HG02759 (cell line): ENCODE data around the gene DOK7.

Experiments
- ATAC-seq: cut with Tn5 transposase; IDR thresholded peaks from one replicate; pipeline ENCODE4 v1.9.1; 2021; ENCODE audit warnings: mild to moderate bottlenecking, moderate library complexity; ENCODE audit not compliant: unreplicated experiment

The DOK7 gene

DNA sequence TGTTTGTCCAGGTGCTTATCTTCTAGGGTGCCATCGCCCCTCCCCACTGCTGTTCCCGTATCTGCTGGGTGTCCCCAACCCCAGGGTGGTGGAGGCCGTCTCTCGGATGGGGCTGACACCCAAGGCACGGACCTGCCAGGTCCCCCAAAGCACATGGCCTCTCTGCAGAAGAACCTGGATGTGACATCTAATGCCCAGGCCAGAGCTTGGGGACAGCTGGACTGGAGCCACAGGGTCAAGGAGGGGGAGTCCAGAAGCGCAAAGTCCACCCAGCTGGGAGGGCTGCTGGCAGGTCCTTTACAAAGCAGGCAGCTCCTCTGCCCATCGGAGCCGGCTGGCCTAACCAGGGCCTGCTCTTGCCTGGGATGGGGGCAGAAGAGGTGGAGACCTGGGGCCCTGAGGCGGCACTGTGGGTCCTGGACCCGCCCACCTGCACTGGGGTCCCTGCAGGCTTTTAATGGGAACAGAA is 751 bp upstream of the DOK7 start:
- no peak for ATAC-seq

DNA sequence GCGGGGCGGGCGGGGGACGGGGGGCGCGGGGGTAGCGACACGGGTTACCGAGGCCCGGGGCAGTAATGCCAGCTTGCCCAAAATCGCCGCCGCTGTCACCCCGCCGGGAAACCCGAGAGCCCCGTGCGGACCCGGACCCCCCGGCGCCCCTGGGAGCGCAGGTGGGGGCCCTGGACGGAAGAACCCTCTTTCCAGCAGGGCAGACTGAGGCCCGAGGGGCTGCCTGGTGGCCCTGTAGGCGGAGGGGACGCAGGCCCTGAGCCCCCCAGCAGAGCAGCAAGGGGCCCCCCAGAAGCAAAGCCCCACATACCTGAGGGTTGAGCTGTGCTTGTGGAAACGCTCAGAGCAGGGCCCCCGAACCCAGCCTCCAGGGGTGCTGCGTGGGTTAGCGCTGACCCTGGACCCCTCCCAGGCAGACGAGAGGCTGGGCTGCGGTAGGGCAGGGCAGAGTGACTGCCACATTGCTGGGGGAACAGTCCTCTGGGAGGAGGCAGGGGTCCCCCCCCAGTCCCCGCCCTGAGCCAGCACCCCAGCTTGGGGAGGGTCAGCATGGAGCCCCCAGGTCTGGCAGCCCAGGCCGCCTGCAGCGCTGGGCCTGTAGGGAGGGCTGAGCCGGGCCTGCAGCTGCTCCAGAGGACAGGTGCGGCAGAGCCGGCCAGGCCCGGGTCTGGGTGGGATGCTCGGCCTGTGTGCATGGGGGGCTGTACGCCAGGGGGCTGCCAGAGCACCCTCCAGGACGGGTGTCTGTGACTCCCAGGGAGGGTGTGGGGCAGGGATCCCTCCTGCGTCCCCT is 646 bp downstream of the DOK7 start:
- ATAC-seq = no peak

DNA sequence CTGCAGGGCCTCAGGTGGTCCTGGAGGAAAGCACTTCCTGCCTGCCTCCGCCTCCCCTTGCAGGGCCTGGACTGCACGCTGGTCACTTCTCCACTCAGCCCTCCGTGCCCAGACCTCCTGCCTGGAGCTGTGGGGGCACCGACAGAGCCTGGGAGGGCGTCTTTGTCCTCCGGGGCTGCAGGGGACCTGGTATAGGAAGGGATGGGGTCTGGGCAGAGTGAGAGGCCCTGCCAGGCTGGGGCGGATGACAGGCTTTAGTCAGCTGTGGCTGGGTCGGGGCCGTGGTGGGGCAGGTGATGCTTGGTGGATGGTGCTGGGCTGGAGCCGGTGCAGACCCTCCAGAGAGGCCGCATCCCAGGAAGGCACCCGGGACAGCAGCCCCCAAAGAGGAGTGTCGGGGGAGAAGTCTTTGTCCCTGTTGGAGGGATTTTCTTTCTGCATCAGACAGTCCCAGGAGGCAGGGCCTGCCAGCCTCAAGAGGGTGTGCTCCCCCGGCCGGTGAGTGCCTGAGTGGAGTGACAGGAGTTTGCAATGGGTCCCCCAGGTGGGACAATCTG is 1.3 kb downstream of the DOK7 start:
- no peak for ATAC-seq

DNA sequence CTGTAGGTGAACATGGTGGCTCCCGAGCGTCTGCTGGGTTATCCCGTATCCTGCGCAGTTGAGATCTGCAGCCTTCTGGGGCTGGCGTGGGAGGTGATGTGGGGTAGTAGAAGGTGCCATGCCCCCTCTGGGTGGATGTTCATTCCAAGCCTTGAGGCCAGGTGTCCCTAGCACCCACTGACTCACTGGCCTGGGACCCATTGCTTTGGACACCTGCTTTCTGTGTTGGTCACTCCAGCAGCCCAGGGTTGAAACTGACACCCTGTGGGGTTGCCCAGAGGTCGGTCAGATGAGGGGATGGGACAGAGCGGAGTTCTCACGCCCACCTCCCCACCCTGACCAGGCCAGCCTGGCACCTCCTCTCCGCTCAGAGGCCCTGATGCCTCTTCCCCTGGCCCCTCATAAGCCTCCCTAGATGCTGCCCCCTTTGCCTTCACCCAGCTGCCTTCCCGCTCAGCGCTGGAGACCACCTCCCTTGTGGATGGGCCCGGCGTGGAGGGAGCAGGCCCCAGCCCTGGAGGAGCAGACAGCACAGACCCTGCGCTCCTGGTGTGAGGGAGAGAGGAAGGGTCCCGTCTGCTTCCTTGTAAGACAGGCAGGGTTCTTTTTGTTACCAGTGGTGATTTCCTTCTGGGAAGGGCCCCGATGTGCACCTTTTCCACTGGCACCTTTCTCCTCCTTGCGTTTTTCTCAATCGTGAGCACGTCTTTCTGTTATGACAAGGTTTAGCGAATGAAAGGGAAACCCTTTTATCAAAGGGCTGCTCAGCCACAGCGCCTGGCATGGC is 2.0 kb downstream of the DOK7 start:
- ATAC-seq = no peak

DNA sequence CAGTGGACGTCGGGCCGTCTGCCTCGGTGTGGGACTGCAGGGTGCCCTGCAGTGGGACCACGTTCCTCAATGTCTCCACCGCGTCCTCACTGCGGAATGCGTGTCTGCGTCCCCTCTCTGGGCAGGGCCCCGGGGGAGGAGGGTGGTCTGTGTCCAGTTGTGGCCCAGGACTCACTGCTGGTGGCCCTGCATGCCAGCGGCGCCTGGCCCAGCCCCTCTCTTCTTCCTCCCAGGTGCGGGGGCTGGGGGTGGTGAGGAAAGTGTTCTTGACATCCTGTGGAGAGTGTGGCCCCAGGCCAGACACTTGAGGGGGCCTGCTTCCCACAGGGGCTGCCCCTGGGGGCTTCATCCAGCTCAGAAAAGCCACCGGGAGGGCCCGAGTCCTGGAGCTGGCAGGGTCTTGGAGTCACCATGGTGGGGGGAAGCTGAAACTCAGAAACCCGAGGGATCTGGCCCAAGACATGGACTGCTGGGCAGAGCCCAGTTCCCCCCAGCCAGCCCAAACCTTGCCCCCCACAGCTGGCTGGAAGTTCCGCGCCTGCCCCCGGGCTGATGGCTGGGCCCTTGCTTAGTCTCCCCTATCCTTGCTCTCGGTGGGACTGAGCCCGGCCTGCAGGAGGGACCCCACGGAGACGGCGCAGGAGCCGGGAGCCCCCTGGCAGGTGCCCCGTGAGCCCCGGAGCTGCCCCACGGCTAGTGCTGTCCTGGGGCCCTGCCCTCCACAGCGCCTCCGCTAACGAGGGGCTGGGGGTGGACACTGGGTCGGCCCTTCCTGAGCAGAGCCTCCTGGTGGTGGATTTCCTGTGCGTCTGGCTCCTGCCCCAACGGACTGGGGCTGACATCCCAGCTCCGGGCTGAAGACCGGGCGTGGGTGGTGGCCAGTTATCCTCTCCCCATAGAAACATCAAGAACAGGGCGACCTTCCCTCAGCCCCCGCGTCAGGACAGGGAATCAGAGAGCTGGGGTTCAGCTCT is 2.9 kb downstream of the DOK7 start:
- no peak for ATAC-seq

DNA sequence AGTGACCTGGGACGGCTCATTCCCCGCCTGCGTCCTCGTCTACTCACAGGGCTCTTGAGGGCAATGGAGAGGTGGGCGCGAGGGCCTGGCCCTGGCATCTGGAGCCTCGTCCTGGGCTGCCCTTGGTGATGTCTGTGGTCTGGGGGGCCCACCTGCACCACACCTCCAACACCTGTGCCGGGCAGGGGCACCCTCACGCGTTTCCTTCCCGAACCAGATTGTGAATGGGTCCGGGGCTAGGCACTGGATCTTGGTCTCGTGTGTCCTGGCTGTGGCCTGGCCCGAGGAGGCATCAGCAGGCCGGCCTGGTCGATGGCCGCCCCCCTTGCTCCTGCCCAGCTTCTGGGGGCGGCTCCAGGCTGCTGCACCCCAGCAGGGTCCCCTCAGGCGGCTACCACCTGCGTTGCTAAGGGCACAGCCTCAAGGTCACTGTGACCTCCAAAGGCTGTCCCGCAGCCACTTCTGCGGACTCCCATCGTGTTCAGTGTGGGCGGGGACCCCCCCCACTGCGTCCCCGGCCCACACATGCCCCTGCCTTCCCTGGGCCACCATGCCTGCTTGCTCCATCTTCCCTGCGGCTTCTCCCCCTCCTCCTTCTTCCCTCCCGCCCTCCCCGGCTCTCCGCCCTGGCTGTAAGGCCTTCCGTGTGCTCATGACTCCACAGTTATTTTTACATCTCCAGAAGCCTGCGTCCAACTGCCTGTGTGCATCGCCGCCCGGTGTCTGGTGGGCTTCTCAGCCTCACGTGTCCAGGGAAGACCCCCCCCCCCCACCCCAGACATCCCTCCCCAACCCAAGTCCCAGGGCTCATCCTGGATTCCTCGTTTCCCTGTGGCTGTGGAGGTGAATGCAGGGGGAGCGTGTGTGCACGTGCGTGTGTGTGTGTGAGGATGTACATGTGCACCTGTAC is 3.8 kb downstream of the DOK7 start:
- ATAC-seq = no peak

DNA sequence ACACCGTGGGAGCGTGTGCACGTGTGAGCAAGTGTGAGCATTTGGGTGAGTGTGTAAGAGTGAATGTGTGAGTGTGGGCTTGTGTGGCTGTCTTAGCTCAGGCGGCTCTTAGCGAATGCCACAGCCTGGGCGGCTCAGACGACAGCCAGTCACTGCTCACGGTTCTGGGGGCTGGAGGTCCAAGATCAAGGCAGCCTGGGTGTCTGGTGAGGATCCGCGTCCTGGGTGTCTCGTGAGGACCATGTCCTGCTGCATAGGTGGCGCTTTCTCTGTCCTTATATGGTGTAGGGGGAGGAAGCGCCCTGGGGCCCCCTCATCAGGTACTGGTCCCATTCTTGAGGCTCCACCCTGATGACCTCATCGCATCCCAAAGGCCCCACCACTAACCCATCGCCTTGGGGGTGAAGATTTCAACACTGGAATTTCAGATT is 4.5 kb downstream of the DOK7 start:
- ATAC-seq = no peak

DNA sequence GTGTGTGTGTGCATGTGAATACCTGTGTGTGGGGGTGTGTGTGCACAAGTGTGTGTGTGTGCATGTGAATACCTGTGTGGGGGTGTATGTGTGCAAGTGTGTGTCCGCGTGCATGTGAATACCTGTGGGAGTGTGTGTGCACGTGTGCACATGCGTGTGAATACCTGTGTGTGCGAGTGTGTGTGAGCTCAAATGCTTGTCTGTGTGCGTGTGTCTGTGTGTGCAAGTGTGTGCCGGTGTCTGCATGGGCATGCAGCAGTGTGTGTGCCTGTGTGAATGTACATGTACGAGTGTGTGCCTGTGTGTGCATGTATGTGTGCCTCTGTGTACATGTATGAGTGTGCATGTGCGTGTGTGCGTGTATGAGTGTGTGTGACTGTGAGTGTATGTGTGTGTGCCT is 5.0 kb downstream of the DOK7 start:
- ATAC-seq = no peak

DNA sequence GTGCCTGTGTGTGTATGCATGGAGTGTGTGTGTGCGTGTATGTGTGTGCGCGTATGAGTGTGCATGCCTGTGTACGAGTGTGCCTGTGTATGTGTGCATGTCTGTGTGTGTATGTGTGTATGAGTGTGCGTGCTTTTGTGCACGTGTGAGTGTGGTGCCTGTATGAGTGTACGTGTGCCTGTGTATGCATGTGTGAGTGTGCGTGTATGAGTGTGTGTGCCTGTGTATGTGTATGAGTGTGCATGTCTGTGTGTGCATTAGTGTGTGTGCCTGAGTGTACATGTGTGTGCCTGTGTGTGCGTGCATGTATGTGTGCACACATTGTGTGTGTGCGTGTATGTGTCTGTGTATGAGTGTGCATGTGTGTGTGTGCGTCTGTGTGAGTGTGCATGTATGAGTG is 5.7 kb downstream of the DOK7 start:
- ATAC-seq = no peak

DNA sequence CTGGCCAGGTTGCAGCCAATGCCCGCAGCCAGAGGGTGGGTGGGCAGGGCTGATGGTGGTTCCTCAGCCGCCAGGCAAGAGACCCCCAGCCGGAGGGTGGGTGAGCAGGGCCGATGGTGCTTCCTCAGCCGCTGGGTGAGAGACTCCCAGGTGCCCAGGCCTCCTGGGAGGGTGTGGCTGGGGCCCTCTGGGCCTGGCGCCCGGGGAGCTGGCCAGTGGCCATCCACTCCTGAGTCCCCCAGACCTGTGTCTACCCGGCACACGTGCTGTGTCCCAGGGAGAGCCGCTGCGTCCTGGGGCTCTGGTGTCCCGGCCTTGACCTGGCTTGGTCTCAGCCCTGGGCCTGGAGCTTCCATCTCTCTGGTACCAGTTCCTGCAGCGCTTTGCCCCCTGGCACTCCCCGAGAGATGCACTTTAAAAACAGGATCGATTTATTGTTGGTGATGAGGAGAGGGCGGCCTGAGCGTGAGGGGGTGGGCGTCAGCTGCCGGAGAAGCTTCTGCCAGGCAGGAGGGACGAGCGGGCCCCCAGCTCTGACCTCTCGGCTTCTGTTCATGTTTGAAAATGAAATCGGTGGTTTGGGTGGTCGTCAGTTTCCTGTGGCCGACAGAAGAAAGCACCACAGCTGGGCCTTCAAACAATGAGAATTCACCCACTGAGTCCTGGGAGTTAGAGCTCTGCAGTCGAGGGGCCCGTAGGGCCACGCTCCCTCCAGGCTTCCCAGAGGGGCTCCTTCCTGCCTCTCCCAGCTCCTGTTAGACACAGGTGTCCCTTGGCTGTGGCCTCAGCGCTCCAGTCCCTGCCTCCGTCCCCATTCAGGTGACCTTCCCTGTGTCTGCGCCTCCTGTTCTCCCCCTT is 6.5 kb downstream of the DOK7 start:
- ATAC-seq = no peak

DNA sequence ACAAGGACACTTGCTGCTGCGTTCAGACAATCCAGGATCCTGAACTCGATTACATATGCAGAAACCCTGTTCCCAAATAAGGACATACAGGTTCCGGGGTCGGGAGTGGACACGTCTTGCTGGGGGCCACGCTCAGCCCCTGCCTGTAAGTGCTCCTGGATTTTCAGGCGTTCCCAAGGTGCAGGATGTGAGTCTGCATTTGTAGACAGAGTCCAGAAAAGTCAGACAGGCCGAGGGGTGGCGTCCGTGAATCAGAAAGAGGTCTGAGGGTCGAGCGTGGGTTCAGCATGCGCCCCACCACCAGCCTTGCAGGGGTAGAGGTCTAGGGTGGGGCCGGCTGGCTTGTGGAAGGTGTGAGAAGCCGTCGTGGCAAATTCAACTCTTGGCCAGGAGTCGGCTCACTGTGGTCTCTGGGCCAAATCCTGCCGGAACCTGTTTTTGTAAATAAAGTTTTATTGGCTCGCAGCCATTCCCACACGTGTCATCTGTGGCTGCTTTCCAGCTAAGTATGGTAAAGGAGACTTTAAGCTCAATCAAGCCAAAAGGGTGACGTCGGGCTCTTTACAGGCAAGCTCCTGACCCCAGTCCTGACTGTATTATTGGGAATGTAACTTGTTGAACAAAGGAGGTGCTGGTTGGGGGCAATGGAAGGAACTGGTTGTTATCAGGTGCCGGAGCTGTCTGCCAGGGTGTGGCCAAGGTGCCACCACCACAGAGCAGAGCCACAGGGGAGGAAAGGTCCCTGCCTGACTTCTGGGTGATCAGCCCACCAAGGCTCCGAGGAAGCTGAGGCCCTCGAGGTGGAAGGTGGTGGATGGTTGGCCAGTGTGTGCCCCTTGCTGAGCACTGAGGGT is 7.4 kb downstream of the DOK7 start:
- no peak for ATAC-seq

DNA sequence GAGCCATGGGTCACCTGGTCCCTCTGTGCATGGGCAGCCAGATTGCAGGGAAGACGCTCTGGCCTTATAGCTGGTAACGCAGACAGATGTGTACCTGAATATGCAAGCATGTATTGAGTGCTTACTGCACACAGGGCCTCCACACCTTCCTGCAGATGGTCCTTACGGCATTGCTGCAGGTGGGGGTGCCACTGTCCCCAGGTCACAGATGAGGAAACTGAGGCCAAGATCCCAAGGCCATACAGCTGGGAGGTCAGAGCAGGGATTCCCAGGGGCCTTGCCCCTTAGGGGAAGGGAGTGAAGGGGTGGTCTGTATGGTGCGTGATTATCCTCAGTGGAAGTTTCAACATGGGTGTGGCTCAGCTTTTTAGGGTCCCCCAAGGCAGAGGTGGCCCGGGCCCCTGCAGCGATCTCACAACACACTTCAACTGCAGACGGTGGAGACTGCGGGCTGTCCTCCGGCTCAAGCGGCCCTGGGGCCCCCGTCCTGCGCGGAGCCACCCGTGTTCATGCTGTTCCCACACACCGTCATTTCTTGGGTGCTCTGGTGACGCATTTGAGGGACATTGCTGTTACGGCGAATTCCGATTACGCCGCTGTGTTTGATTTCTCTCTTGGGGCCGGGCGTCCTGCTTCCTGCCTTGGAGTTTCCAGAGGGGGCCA is 8.1 kb downstream of the DOK7 start:
- ATAC-seq = no peak

DNA sequence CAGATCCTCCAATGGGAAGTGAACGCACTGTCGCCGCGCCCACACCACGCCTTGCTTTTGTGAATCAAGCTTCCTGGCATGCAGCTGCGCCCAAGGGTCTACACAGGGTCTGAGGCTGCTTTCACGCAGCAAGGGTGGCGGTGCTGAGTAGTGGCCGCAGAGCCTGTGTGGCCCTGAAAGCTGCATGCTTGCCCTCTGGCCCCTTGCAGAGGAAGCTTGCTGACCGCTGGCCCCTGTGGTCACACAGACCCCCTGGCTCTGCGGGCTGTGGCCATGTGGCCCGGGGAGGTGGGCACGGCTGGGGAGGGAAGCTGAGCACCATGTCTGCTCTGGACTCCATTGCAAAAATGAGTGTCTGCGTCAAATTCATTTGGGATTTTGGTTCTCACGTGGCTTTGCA is 8.8 kb downstream of the DOK7 start:
- ATAC-seq = no peak

DNA sequence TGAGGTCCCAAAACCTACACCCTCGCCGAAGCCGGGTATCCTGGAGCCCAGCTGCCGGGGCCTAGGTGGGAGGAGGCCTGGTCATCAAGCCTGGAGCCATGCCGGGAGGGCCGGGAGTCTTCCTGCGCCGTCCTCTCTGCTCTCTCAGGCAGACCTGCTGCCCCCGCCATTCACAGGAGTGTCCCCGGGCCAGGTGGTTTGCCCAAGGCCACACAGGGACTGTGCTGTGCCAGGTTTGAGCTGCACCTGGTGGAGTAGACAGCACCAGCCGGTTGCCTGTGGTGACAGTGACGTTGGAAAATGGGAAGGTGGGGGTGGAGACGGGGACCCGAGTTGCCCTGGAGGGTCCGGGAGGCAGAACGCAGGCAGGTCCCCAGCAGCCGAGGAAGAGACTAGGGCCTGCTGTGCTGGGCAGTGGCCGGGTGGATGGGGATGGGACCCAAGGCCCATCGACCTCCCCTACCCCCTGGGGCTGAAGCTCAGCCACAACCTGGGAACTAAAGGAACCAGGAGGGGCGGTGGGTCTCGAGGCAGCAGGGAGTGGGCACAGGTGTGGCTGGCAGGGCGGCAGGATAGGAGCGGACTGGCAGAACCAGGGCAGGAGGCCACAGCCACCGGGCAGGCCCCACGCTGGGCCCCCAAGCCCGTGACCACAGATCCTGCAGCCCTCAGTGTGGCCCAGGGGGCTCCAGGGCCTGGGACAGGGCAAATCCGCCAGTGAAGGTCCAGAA is 9.5 kb downstream of the DOK7 start:
- ATAC-seq = no peak

DNA sequence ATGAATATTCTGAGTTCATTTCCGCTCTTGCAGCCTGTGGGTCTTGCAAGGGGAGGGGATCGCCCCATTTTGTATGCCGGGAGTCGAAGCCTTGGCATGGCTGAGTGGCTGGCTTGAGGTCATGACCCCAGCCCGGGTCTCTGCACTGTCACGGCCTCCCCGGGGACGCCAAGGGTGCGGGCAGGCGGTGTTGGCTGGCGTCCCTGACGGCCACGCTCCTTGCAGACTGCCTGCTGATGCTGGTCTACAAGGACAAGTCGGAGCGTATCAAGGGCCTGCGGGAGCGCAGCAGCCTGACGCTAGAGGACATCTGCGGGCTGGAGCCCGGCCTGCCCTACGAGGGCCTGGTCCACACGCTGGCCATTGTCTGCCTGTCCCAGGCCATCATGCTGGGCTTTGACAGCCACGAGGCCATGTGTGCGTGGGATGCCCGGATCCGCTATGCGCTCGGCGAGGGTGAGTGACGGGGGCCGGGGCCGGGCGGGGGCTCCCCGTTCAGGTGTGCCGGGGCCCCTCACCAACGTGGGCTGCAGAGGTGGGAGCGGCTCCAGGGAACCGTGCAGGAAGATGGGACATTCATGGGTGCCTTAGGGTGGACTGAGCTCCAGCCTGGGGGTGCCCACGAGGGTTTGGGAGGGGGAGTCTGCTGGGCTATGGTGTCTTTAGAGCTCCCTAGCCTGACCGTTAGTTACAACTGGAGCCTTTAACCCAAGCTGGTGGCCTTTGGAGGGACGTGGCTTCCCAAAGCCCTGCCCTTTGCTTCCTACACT is 10.3 kb downstream of the DOK7 start:
- no peak for ATAC-seq
